ENCODE results near the gene MT3.

The MT3 gene

GRCh38 chr16:56589141-56590039, at the start of gene MT3:
MT3 (plus strand) TSS chr16:56589528; CDS start chr16:56589591, 63 bp downstream.
- peak within 1 kb of the TSS; percentile 29 for H3K4me3 ChIP-seq (ENCODE audit: low read depth, low read length)

- H3K4me3 ChIP-seq (ENCODE audit: low read depth, low read length) = no peak overlapping the region
Measured at GRCh38 chr16:56539656-56540055, 49.7 kb upstream of the MT3 start.

- no peak overlapping the region for H3K4me3 ChIP-seq (ENCODE audit: low read depth, low read length)
Measured at GRCh38 chr16:56542039-56542438, 47.3 kb upstream of the MT3 start.

- H3K4me3 ChIP-seq (ENCODE audit: low read depth, low read length) = no peak overlapping the region
Measured at GRCh38 chr16:56547120-56547948, 42.0 kb upstream of the MT3 start.

- H3K4me3 ChIP-seq (ENCODE audit: low read depth, low read length) = no peak overlapping the region
Measured at GRCh38 chr16:56547949-56548567, 41.3 kb upstream of the MT3 start.

GRCh38 chr16:56549161-56549560, 40.2 kb upstream of the MT3 start:
- no peak overlapping the region for H3K4me3 ChIP-seq (ENCODE audit: low read depth, low read length)

DNA sequence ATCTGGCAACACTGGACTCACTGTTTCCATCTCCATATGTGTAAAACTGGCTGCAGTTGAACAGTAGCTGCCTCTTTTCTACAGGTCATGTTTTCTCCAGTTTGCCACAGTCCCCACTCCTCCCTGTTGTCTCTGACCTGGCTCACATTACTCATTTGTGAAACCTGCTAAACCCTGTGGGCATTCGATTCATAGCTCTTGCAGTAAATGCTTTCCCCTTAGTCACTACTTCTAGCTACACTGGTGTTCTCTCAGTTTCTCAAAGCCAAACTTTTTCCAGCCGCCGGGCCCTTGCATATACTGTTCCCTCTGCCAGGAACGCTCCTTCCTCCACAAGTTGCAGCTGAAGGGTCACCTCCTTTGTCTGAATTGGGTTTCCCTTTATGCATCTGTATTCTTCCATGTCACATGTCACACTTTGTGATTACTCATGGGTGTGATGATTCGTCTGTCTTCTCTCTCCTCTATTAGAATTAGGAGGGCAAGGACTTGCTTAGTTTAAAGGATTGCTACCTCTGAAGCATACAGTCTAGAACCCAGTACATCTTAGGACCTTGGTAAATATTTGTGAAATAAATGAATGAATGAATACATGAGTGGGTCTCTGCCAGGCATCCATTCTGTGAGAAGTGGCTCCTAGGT, 39.5 kb upstream of the MT3 start:
- no peak overlapping the region for H3K4me3 ChIP-seq (ENCODE audit: low read depth, low read length)

DNA sequence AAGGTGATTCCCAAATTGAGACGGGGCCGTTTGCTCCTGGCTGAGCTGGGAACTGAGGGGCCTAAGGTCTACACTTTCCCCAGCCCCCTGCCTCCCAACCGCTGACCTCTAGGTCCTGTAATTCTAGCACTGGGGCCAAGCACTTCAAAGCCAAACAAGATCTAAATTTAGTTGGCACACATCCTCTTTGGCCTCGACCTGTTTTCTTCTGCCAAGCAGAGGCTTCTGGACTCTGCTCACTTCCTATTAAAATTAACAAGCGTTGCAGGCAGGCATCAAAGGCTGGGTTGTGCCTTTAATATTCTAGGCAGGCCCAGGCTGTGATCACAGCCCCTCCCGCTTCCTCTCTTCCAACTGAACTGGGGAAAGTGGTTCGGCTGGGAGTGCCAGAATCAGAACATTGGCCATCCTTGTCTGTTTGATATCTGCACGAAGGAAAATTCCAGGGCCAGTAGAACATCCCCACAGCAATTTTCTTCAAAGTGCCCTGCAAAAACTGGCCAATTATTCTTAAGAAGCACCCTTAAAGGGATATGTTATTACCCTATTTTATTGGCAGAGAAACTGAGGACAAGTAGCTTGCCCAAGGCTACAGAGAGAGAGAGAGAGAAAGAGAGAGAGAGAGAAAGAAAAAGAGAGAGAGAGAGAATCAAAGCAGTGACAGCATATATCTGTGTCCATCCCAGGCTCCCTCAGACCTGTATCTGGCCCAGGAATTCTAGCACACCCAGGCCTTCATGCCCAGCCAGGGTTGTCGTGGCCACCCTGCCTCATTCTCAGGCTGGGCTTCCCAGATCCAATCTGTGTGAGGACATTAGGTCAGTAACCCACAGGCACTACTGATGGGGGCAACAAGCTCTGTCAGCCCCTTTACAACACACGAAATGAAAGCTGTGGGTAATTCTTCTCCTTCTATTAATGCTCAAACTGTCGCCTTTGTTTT, 37.3 kb upstream of the MT3 start:
- H3K4me3 ChIP-seq (ENCODE audit: low read depth, low read length) = no peak overlapping the region

DNA sequence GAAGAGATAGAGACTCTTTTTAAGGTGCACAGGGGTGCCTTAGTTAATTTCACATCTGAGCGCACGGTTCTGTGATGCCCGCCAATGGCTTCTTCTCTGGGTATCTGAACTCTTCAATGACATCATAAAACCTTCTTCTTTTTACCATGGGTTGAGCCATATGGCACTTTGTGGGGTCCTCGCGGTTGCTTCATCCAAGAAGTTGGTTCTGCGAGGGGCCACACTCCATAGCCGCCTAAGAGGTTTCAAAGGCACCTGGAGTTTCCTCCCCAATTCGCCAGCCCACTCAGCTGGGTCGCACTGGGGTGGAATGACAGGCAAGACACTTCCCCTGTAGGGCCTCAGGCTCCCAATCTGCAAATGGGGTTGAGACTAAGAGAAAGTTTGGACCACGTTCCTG, 34.9 kb upstream of the MT3 start:
- no peak overlapping the region for H3K4me3 ChIP-seq (ENCODE audit: low read depth, low read length)

DNA sequence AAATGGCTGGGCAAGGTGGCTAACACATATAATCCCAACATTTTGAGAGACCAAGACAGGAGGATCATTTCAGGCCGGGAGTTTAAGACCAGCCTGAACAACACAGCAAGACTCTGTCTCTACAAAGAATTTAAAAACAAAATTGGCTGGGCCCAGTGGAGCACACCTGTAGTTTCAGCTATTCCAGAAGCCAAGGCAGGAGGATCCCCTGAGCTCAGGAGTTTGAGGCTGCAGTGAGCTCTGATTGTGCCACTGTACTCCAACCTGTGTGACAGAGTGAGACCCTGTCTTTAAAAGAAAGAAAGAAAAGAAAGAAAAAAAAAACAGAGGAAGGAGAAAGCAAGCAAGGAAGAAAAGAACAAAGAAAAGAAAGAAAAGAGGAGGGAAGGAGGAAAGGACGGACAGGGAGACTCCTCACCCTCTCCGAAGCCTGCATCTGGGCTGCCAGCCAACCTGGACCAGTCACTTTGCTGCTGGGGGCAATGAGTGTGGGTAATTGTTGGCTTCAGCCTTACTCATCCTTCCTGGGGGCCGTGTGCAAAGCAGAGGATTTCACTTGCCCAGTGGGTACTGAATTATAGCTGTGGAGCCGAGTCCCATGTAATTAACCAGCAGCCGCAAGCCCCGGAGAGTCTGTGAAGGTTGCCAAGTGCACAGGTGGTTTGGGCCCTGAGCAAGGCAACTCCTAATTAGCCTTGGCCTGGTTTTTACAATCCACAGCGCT, 31.1 kb upstream of the MT3 start:
- H3K4me3 ChIP-seq (ENCODE audit: low read depth, low read length) = no peak overlapping the region

DNA sequence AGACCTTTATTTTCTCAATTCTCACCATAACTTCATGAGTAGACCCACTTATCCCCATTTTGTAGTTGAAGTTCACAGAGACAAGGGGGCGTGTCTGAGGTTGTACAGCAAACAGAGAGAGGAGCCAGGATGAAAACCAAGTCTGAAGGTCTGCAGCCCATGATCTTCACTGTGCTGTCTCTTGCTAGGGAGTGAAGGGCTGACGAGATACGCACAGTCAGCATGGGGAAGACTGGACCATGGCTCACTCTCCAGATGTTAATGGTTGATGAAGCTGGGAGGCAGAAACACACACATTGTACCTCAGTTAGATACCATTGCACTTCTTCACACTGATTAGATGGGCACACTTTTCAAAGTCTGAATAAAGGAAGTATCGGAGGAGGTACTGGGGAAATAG, 30.2 kb upstream of the MT3 start:
- no peak overlapping the region for H3K4me3 ChIP-seq (ENCODE audit: low read depth, low read length)

DNA sequence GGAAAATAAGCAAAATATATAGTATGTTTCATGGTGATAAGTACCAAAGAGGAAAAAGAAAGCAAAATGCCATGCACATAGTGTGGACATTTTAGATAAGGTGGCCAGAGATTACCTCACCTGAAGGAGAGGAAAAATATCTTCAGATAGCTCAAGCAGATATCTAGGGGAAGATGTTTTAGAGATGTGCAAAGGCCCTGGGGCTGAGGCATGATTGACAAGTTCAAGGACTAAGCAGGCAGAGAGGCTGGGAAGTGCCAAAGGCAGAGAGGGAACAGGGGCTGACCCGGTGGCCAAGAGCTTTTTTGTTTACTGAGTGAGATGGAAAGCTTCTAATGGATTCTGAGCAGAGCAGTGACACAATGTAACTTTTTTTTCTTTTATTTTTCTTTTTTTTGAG, 28.9 kb upstream of the MT3 start:
- H3K4me3 ChIP-seq (ENCODE audit: low read depth, low read length) = no peak overlapping the region

- no peak overlapping the region for H3K4me3 ChIP-seq (ENCODE audit: low read depth, low read length)
Measured at GRCh38 chr16:56561126-56561525, 28.2 kb upstream of the MT3 start.

DNA sequence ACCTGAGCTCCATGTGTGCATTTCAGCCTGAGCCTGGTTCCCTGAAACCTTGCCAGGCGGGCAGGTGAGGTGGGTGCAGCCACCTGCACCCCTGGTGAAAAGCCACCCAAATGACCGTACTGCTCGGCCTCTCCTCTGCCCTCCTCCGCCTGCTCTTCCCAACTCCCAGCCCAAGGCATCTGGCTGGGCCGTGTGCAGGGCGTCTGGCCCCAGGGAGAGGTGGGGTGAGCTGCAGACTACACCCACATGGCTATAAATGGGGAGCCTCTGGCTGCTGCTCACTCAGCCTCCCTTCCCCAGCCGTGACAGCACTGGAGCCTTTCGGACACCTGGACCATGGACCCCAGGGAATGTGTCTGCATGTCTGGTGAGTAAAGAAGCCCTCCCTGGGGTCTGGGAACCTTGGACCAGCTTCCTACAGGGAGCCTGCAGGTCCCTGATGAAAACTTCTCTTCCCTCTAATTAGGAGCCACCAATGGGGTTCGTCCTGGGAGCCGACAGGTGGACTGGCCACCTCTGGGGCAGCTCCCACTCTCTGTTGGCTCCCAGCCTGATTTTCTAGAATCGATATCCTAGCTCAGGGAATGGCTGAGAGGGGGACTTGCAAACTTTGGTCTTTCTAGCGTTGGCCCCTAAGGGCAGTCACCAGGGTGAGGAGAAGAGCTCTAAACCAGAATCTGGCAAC, 24.4 kb upstream of the MT3 start, which contains the start of gene MT4:
Gene MT4, plus strand, starts transcription at position 281 of the 685 bp plus-strand sequence. Its CDS starts 56 bp downstream, at position 337.
- H3K4me3 ChIP-seq (ENCODE audit: low read depth, low read length) = no peak within 1 kb of the TSS

DNA sequence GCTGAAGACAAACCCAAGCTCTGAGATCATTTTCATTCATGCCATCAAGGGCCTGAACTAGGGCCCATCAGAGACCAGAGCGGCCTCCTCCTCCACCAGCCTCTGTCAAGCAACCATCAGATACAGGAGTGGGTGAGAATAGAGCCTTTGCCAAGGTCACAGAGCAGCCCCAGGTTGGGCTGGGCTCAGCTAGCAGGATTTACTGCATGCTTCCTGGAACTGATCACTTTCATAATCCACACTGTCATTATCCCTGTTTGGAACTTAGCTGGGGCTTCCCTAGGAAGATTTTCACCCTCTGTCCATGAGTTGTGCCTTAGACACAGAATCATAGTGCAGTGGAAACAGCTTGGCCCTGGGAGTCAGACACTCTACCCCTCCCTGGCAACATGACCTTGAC, 19.4 kb upstream of the MT3 start:
- no peak overlapping the region for H3K4me3 ChIP-seq (ENCODE audit: low read depth, low read length)

DNA sequence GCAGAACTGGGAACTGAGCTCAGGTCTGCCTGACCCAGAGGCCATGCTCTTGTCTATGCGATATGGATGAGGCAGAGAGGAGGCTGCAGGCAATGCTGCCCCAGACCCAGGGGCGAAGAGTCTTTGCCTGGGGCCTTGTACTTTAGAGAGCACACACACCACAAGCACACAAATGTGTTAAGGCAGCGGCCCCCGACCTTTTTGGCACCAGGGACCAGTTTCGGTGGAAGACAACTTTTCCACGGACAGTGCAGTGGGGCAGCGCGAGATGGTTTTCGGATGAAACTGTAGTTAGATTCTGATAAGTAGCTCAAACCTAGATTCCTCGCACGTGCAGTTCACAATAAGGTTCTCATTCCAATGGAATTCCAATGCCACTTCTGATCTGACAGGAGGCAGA, 17.8 kb upstream of the MT3 start:
- no peak overlapping the region for H3K4me3 ChIP-seq (ENCODE audit: low read depth, low read length)

- H3K4me3 ChIP-seq (ENCODE audit: low read depth, low read length) = no peak overlapping the region
Measured at GRCh38 chr16:56574625-56575024, 14.7 kb upstream of the MT3 start.

DNA sequence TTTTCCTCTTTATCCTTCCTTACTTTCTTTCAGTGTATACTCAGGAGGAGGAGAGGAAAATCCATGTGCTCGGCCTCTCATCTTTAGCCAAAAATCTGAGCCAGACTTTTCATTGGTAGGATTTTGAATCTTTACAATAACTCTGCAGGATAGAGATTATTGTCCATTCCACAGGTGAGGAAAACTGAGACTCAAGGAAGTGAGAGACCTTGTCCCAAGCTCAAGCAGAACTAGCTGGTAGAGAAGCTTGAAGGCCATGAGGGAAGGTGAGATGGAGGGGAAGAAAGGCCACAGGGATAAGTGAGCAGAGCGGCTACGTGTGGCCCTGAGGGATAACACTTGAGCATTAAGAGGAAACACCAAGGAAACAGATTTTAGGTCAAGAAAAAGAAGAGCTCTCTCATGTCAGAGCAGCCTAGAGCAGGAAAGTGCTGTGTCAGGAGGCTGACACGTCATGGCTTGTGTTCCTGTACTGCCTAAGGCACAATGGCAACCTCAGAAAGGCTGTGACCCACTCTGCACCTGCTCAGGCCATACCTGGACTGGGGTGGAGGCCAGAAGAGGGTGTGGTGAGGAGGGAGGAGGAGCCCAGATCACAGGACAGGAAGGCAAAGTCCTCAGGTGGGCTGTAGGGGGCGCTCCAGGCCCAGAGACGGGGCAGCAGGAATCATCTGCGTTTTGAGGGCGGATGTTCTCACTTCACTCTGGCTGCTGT, 12.6 kb upstream of the MT3 start:
- H3K4me3 ChIP-seq (ENCODE audit: low read depth, low read length) = no peak overlapping the region
